HL-60 (cell line): Measurements from ENCODE around the gene RSL24D1.

ENCODE experiments used
- DNase-seq, 2 experiments: peaks; one replicate each; pipeline ENCODE4 v3.0.0-alpha.2; 2010 to 2020; ENCODE audit warnings: low read depth in 1 of 2, low spot score in 1 of 2
- H3K27ac ChIP-seq: fragments of 250-450 bp; sonication (Bioruptor Pico); replicated peaks from 2 replicates; pipeline ENCODE4 v1.5.1; 2020; ENCODE audit warnings: mild to moderate bottlenecking, moderate library complexity
- H3K27me3 ChIP-seq: fragments of 250-450 bp; sonication (Bioruptor Pico); 2 replicates; pipeline ENCODE4 v1.5.1; 2021; ENCODE audit warnings: mild to moderate bottlenecking, moderate library complexity; ENCODE audit not compliant: insufficient read depth, poor library complexity, severe bottlenecking
- H3K4me3 ChIP-seq: replicated peaks from 2 replicates; pipeline ENCODE4 v1.5.1; 2011; ENCODE audit warnings: mild to moderate bottlenecking, control low read depth, low read length; ENCODE audit not compliant: insufficient read depth
- GABPA ChIP-seq: IDR thresholded peaks from 2 replicates; pipeline ENCODE4 v1.6.1; 2012; ENCODE audit warnings: low read depth
- POLR2AphosphoS5 ChIP-seq: IDR thresholded peaks from 2 replicates; pipeline ENCODE4 v1.6.1; 2012; ENCODE audit warnings: low read depth
- SPI1 ChIP-seq: IDR thresholded peaks from 2 replicates; pipeline ENCODE4 v1.6.1; 2012; ENCODE audit warnings: low read depth, mild to moderate bottlenecking, borderline replicate concordance
- TF ChIP-seq, protein P1 (sequence below): IDR thresholded peaks from one replicate; pipeline ENCODE4 v1.5.1; 2011; ENCODE audit warnings: low read length, control low read depth, inconsistent platforms; ENCODE audit not compliant: insufficient read depth
- TF ChIP-seq, protein P2 (sequence below): IDR thresholded peaks from 2 replicates; pipeline ENCODE4 v1.6.1; 2012; ENCODE audit warnings: low read depth; ENCODE audit not compliant: insufficient replicate concordance

Gene RSL24D1

DNA sequence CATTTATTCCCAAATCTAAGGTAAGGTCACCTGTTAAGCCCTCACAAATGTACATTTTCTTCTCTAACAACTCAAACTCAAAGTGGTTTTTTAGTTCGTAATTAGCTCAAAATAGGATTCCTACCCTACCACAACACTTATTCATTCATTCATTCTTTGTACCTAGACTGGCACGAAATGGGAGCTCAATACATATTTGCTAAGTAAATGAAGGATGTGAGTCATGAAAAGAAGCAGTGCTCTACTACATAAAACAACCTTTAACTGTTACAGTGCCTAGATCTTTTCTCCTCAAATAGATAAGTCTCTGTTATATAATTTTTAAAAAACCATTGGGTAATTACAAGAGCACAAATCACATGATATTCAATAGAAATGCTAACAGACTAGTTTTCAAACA lies 13.1 kb downstream of the RSL24D1 start:
- no peak for DNase-seq
- Histone ChIP-seq H3K27ac (no peak overlapping the region), H3K4me3 (no peak overlapping the region), H3K27me3 (no peaks in the 10 kb centered on the region)
- TF ChIP-seq GABPA (no peak), SPI1 (no peak)
- TF ChIP-seq, protein P1, sequence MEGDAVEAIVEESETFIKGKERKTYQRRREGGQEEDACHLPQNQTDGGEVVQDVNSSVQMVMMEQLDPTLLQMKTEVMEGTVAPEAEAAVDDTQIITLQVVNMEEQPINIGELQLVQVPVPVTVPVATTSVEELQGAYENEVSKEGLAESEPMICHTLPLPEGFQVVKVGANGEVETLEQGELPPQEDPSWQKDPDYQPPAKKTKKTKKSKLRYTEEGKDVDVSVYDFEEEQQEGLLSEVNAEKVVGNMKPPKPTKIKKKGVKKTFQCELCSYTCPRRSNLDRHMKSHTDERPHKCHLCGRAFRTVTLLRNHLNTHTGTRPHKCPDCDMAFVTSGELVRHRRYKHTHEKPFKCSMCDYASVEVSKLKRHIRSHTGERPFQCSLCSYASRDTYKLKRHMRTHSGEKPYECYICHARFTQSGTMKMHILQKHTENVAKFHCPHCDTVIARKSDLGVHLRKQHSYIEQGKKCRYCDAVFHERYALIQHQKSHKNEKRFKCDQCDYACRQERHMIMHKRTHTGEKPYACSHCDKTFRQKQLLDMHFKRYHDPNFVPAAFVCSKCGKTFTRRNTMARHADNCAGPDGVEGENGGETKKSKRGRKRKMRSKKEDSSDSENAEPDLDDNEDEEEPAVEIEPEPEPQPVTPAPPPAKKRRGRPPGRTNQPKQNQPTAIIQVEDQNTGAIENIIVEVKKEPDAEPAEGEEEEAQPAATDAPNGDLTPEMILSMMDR = no peak
- TF ChIP-seq, protein P2, sequence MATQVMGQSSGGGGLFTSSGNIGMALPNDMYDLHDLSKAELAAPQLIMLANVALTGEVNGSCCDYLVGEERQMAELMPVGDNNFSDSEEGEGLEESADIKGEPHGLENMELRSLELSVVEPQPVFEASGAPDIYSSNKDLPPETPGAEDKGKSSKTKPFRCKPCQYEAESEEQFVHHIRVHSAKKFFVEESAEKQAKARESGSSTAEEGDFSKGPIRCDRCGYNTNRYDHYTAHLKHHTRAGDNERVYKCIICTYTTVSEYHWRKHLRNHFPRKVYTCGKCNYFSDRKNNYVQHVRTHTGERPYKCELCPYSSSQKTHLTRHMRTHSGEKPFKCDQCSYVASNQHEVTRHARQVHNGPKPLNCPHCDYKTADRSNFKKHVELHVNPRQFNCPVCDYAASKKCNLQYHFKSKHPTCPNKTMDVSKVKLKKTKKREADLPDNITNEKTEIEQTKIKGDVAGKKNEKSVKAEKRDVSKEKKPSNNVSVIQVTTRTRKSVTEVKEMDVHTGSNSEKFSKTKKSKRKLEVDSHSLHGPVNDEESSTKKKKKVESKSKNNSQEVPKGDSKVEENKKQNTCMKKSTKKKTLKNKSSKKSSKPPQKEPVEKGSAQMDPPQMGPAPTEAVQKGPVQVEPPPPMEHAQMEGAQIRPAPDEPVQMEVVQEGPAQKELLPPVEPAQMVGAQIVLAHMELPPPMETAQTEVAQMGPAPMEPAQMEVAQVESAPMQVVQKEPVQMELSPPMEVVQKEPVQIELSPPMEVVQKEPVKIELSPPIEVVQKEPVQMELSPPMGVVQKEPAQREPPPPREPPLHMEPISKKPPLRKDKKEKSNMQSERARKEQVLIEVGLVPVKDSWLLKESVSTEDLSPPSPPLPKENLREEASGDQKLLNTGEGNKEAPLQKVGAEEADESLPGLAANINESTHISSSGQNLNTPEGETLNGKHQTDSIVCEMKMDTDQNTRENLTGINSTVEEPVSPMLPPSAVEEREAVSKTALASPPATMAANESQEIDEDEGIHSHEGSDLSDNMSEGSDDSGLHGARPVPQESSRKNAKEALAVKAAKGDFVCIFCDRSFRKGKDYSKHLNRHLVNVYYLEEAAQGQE = no peak

DNA sequence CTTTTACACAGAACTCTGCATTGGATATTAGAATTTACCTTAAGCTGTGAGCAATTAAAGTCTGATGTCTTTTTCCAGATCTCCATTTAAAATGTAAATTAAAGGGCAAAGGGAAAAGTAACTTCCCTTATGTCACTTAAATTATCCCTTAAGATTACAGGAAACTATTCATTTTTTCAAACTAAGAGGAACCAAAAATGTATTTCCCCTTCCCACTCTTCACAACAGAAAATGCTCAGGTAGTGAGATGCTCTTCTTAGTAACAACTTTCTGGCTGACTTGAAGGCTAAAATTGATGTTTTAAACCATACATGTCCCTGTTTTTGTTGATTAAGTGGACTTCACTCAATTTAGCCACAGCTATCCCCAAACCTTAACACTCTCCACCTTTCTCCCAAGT lies 17.6 kb downstream of the RSL24D1 start:
- no peak for DNase-seq
- Histone ChIP-seq H3K4me3 (no peak overlapping the region), H3K27ac (no peak overlapping the region), H3K27me3 (no peaks in the 10 kb centered on the region)
- TF ChIP-seq SPI1 = no peak
- TF ChIP-seq, protein P2 = no peak
- no peak for TF ChIP-seq POLR2AphosphoS5
- no peak for TF ChIP-seq GABPA
- TF ChIP-seq, protein P1 = no peak

DNA sequence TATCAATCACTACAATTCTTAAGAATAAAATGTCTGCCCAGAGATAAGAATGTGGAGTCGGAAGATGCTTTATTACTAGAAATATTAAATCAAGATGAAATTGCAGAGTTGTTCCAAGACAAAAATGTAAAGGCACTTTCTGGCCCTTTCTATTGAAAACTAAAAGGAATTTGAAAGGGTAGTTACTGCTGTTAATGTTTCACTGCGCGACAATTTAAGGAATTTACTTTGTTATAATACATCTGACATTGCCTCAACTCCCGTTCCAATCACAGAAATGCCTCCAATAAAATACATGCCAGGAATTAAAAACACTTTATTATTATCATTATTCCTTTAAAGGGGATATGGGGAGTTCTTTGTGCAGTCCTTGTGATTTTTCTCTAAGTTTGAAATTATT lies 26.4 kb downstream of the RSL24D1 start:
- no peaks in the 10 kb centered on the region for H3K27me3 ChIP-seq
- TF ChIP-seq POLR2AphosphoS5 (no peak), GABPA (no peak), SPI1 (no peak)
- TF ChIP-seq, protein P1 = no peak
- TF ChIP-seq, protein P2 = no peak
- H3K27ac ChIP-seq = no peak overlapping the region
- DNase-seq = no peak
- no peak overlapping the region for H3K4me3 ChIP-seq
